ENCODE results near the gene SLC12A1.

Gene SLC12A1

GRCh38 chr15:48205981-48206380 is at the start of gene SLC12A1:
Gene SLC12A1, plus strand, starts transcription at chr15:48206302. Its CDS starts 1,418 bp downstream, at chr15:48207720.
- no peak for DNase-seq

- no peak for DNase-seq
These were observed 37.5 kb upstream of the SLC12A1 start for GRCh38 chr15:48168616-48169015.

- DNase-seq = no peak
These were observed 35.1 kb upstream of the SLC12A1 start for GRCh38 chr15:48170981-48171380.

GRCh38 chr15:48175126-48175525 is 31.0 kb upstream of the SLC12A1 start:
- no peak for DNase-seq

DNA sequence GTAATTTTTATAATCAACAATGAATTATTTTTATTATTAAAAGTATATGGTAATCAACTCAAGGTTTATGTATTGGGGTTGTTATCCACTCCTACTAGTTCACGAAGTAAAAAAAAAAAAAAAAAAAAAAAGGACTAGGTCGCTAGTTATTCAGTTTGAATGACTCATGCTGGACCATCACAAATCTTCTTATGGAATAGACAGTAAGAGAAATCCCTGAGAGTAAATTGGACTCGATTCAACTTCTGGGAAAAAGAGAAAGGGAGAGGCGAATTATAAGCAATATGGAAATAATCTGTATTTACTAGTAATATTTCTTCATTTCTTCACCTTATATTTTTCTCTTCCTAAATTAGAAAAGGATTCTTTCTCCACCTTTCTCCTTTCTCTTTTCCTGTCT is 30.0 kb upstream of the SLC12A1 start:
- no peak for DNase-seq

GRCh38 chr15:48176957-48177356 is 29.1 kb upstream of the SLC12A1 start:
- DNase-seq = no peak

GRCh38 chr15:48177383-48177765 is 28.7 kb upstream of the SLC12A1 start:
- DNase-seq = peak; percentile 19

GRCh38 chr15:48177766-48178647 is 28.1 kb upstream of the SLC12A1 start, which contains the start of gene MYEF2:
Gene MYEF2, minus strand, starts transcription at chr15:48178295. Its CDS starts 58 bp downstream, at chr15:48178237.
- peak; percentile 62 for DNase-seq

DNA sequence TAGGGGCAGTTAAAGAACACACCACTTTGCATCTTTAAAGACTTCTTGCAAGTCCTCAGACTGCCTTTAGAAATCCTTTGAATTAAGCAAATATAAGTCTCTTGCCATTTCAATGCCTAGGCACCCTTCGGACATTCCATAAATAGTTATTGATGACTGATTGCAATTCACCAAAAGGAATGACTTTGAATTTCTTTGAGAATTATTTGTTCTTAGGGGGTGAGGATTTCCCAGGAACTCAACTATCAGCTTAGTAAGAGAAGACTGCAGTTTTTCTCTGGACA is 27.5 kb upstream of the SLC12A1 start:
- no peak for DNase-seq

DNA sequence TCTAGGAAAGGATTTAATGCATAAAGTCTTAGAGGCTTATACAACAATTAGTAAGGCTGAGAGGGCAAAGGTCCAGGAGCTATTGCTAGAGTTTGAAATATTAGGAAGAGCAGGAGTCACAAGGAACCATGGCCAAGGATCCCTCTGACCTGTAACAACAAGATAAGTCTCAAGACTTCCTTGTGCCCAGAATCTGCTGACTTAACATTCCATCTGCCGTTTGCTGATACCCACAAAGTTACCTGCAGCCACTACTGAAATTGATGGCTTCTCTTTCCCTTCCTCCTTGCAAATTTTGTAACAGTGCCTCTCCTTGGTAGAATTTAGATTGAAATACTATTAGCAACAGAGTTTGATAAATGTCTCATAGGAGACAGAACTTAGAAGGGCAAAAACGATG is 23.4 kb upstream of the SLC12A1 start:
- no peak for DNase-seq

- no peak for DNase-seq
These were observed 20.6 kb upstream of the SLC12A1 start for GRCh38 chr15:48185529-48185928.

DNA sequence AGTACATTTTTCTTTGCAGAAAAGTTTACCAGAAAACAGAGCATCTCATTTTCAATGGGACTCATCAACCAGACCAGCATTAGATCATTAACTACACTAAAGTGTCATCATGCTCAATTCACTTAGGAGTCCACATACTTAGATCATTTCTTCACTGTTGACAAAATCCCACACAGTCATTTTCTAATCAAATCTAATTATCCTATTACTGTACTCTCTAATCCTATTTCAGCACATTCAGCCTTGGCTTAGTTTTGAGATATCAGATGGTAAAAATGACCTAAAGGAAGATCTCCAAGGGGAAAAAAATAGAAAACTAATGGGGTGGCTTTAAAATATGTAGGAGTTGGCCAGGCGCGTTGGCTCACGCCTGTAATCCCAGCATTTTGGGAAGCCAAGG is 19.8 kb upstream of the SLC12A1 start:
- no peak for DNase-seq

GRCh38 chr15:48190932-48191573 is 15.0 kb upstream of the SLC12A1 start:
- peak; percentile 4 for DNase-seq

GRCh38 chr15:48191574-48192225 is 14.4 kb upstream of the SLC12A1 start, which contains the start of gene CTXN2:
Gene CTXN2, plus strand, starts transcription at chr15:48191665. Its CDS starts 9,636 bp downstream, at chr15:48201301.
- DNase-seq = peak; percentile 42

DNA sequence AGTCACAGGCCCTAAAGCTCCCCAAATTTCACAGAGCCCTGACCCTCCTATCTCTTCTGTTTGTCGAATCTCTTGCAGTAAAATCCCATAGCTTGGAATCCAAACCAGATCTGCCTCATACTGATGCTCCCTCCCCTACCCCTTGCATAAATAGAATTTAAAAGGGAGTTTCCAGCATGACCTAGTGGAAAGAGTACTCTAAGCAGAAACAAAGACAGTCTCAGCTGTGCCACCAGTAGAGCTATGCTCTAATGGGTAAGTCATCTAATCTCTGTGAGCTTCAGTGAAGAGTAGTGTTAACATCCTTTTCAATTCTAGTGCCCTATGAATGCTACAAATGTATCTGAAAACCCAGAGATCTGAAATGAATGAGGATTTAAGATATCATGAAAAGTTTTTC is 4.0 kb upstream of the SLC12A1 start:
- DNase-seq = no peak

- DNase-seq = no peak
These were observed 15.2 kb downstream of the SLC12A1 start for GRCh38 chr15:48221261-48221660.

DNA sequence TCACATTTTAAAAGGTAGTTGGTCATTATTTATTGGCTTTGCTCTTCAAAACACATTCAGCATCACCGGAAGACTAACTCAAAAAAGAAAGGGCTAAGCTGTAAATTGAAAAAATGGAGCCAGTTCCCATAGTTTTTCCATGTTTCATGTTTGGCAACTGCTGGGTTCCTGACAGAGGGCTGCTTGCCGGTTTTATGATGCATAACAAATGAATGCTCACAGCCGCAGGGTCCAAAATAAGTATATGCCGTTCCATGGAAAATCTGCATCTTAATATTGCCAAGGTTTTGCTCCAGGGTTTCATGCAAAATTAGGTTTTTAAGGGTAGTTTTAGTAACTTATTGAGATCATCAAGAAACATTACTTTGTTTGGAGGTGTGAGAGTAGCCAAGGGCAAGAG is 15.8 kb downstream of the SLC12A1 start:
- no peak for DNase-seq

- no peak for DNase-seq
These were observed 16.5 kb downstream of the SLC12A1 start for GRCh38 chr15:48222627-48223026.

GRCh38 chr15:48225771-48226170 is 19.7 kb downstream of the SLC12A1 start:
- no peak for DNase-seq

DNA sequence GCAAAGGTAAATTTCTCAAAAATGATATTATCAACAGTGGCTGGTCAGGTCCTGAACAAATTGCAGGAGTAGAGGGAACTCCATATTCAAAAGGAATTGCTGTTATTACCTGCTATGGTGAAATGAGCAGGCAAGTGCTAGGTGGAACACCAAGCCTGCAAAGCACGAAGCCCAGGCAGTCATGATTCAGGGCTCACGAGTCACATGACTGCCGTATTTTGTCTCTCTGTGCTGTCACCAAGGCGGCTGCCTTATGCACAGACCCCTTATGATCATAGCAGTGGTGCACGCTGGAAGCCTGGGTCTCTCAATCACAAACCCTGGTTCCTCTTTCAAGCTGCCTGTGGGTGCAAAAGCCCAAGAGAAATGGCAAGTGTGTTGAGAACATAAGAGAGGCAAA is 24.4 kb downstream of the SLC12A1 start:
- no peak for DNase-seq

- no peak for DNase-seq
These were observed 27.1 kb downstream of the SLC12A1 start for GRCh38 chr15:48233246-48233645.

- DNase-seq = no peak
These were observed 33.2 kb downstream of the SLC12A1 start for GRCh38 chr15:48239334-48239733.

- peak; percentile 28 for DNase-seq
These were observed 35.9 kb downstream of the SLC12A1 start for GRCh38 chr15:48242015-48242414.

DNA sequence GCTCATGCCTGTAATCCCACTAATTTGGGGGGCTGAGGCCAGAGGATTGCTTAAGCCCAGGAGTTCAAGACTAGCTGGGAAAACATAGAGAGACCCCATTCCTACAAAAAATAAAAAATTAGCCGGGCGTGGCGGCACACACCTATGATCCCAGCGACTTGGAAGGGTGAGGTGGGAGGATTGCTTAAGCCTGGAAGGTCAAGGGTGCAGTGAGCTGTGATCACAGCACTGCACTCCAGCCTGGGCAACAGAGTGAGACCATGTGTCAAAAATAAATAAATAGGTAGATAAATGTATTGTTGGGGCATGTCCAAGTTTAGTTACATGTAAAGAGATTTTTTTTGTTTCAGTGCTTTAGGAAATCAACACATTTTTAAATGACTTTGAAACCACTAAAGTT is 36.4 kb downstream of the SLC12A1 start:
- DNase-seq = no peak

Measured in NCI-H2029 (cell line).